ENCODE data around the gene FAM174C.

FAM174C gene

GRCh38 chr19:1327125-1327524, 51.8 kb downstream of the FAM174C start:
- no peak for FAIRE-seq

Data from islet of Langerhans (tissue), 1 donor.